KMS-11 (cell line): ENCODE measurements around the gene MRPS2.
"Not testable (repeated sequence)": the region's sequence is repeated elsewhere in the genome, so short reads cannot be mapped to it uniquely, and the experiment has no call there.

Source experiments
- H2AFZ ChIP-seq: fragments of 200-600 bp; sonication (generic); 2 replicates; pipeline ENCODE4 v1.6.1; 2016; ENCODE audit warnings: antibody characterized with exemption, mixed run types, low read depth
- H3K27ac ChIP-seq: fragments of 200-600 bp; sonication (generic); 2 replicates; pipeline ENCODE4 v1.6.1; 2016; ENCODE audit warnings: mild to moderate bottlenecking, mixed run types
- H3K27me3 ChIP-seq: fragments of 200-600 bp; sonication (generic); 2 replicates; pipeline ENCODE4 v1.6.1; 2017; ENCODE audit warnings: mild to moderate bottlenecking, low read depth, mixed run types, moderate library complexity; ENCODE audit not compliant: insufficient read depth
- H3K36me3 ChIP-seq: fragments of 200-600 bp; sonication (generic); 2 replicates; pipeline ENCODE4 v1.6.1; 2017; ENCODE audit warnings: mild to moderate bottlenecking, mixed run types; ENCODE audit not compliant: insufficient read depth
- H3K4me1 ChIP-seq: fragments of 200-600 bp; sonication (generic); 2 replicates; pipeline ENCODE4 v1.6.1; 2016; ENCODE audit warnings: mild to moderate bottlenecking, low read depth, mixed run types; ENCODE audit not compliant: poor library complexity, severe bottlenecking
- H3K4me2 ChIP-seq: fragments of 200-600 bp; sonication (generic); 2 replicates; pipeline ENCODE4 v1.7.0; 2016; ENCODE audit warnings: mild to moderate bottlenecking, mixed run types
- H3K4me3 ChIP-seq: fragments of 200-600 bp; sonication (generic); IDR thresholded peaks from 2 replicates; pipeline ENCODE4 v1.6.1; 2017; ENCODE audit warnings: low read depth, low read length, mixed read lengths; ENCODE audit not compliant: insufficient read depth
- H3K79me2 ChIP-seq: fragments of 200-600 bp; sonication (generic); 2 replicates; pipeline ENCODE4 v1.6.1; 2016; ENCODE audit warnings: low read depth, mixed run types; ENCODE audit not compliant: insufficient read depth
- H3K9ac ChIP-seq: fragments of 200-600 bp; sonication (generic); 2 replicates; pipeline ENCODE4 v1.6.1; 2016; ENCODE audit warnings: mild to moderate bottlenecking, mixed run types
- H4K20me1 ChIP-seq: fragments of 200-600 bp; sonication (generic); 2 replicates; pipeline ENCODE4 v1.6.1; 2016; ENCODE audit warnings: mild to moderate bottlenecking, mixed run types; ENCODE audit not compliant: insufficient read depth
- TF ChIP-seq, protein P1 (sequence below): fragments of 200-600 bp; sonication (generic); conservative IDR thresholded peaks from 2 replicates; pipeline ENCODE4 v1.6.1; 2017; ENCODE audit warnings: low read depth, mild to moderate bottlenecking, antibody characterized with exemption, low read length, moderate library complexity, mixed read lengths

Gene MRPS2

GRCh38 chr9:135533113-135533512 is 32.6 kb downstream of the MRPS2 start:
- no peaks in the 10 kb centered on the region for H3K79me2 ChIP-seq

DNA sequence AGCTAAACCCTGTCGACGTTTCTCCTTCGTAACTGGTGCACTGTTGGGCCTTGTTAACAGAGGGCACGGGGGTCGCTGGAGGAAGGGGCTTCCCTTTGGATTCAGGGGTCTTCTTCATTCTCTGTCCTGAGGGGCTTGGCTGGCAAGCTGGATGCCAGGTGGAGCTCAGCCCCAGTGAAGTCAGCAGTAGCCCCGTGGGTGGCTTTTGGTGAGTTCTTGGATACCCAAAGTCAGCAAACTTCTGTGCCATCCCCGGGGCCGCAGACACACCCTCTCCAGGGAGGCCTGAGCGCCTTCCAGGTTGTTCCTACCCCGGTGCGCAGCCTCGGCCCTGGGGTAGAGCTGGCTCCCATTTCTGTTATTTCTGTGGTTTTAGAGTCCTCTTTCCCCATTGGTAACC is 33.2 kb downstream of the MRPS2 start:
- peaks cover 51% of the 10 kb centered on the region; the same call in 1 of the 2 replicates for H3K27me3 ChIP-seq
- H2AFZ ChIP-seq, result no peak overlapping the region
- no peaks in the 10 kb centered on the region for H3K36me3 ChIP-seq
- no peaks in the 10 kb centered on the region for H3K4me1 ChIP-seq
- TF ChIP-seq, protein P1, sequence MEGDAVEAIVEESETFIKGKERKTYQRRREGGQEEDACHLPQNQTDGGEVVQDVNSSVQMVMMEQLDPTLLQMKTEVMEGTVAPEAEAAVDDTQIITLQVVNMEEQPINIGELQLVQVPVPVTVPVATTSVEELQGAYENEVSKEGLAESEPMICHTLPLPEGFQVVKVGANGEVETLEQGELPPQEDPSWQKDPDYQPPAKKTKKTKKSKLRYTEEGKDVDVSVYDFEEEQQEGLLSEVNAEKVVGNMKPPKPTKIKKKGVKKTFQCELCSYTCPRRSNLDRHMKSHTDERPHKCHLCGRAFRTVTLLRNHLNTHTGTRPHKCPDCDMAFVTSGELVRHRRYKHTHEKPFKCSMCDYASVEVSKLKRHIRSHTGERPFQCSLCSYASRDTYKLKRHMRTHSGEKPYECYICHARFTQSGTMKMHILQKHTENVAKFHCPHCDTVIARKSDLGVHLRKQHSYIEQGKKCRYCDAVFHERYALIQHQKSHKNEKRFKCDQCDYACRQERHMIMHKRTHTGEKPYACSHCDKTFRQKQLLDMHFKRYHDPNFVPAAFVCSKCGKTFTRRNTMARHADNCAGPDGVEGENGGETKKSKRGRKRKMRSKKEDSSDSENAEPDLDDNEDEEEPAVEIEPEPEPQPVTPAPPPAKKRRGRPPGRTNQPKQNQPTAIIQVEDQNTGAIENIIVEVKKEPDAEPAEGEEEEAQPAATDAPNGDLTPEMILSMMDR, result no peak
- H3K4me2 ChIP-seq, result no peak overlapping the region
- H3K27ac ChIP-seq, result no peak overlapping the region
- no peak overlapping the region for H3K9ac ChIP-seq
- H4K20me1 ChIP-seq, result no peaks in the 10 kb centered on the region
- no peak overlapping the region for H3K4me3 ChIP-seq
- no peaks in the 10 kb centered on the region for H3K79me2 ChIP-seq

More at GRCh38 chr9:135533113-135533512, 32.6 kb downstream of the MRPS2 start:
- H4K20me1 ChIP-seq, result no peaks in the 10 kb centered on the region
- no peaks in the 10 kb centered on the region for H3K36me3 ChIP-seq
- no peak overlapping the region for H3K9ac ChIP-seq
- no peak overlapping the region for H3K27ac ChIP-seq
- peaks cover 50% of the 10 kb centered on the region; the same call in 1 of the 2 replicates for H3K27me3 ChIP-seq
- TF ChIP-seq, protein P1, result no peak
- H3K4me3 ChIP-seq, result no peak overlapping the region
- no peak overlapping the region for H2AFZ ChIP-seq
- H3K4me1 ChIP-seq, result no peaks in the 10 kb centered on the region
- no peak overlapping the region for H3K4me2 ChIP-seq

DNA sequence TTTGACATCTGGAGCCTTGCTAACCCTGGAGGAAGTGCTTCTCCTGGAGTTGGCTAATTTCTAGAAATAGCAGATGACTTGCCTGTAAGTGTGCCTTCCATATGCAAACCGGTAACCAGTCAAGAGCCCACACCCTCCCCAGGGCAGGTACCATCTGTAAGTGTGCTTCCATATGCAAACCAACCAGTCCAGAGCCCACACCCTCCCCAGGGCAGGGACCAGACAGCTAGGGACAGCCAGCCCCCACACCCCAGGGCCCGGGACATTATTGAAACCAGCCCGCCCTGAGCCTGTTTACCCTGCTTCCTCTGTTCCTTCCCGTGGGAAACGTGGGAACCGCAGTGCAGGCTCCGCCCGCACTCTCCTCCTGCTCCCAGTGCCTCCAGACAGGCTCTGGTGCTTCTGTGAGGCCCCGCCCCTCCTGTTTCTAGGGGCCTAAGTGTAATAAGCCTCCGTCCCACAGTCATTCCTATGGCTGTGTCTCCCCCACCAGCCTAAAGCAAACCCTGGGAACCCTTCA is 33.8 kb downstream of the MRPS2 start:
- H4K20me1 ChIP-seq, H3K9ac ChIP-seq, H3K79me2 ChIP-seq, H3K4me3 ChIP-seq, H2AFZ ChIP-seq, H3K36me3 ChIP-seq, H3K27ac ChIP-seq, H3K4me1 ChIP-seq, H3K4me2 ChIP-seq: not testable (repeated sequence)
- H3K27me3 ChIP-seq, result peaks cover 52% of the 10 kb centered on the region; the same call in 1 of the 2 replicates

DNA sequence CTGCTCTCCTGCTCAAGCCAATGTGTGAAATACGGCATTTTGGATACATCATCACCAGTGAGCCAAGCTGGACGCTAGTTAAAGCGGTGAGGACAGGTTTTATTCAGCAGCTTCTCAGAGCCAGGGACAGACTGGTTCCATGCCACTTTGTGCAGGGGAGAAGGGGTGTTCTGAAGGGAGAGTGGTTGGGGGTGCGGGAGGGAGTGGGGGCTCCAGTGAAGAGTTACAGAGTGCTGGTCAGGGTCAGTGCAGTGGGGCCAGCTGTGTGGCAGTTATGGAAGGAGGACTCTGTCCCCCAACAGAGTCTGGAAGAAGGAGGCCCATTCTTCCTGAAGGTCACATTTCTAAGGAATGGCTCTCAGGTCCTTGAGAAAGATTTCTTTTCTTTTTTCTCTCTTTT is 34.3 kb downstream of the MRPS2 start:
- not testable (repeated sequence) for H3K4me1 ChIP-seq, H3K9ac ChIP-seq, H3K79me2 ChIP-seq, H3K4me2 ChIP-seq, H2AFZ ChIP-seq, H4K20me1 ChIP-seq, H3K27ac ChIP-seq, H3K4me3 ChIP-seq, H3K36me3 ChIP-seq
- H3K27me3 ChIP-seq, result peaks cover 50% of the 10 kb centered on the region; the same call in 1 of the 2 replicates

DNA sequence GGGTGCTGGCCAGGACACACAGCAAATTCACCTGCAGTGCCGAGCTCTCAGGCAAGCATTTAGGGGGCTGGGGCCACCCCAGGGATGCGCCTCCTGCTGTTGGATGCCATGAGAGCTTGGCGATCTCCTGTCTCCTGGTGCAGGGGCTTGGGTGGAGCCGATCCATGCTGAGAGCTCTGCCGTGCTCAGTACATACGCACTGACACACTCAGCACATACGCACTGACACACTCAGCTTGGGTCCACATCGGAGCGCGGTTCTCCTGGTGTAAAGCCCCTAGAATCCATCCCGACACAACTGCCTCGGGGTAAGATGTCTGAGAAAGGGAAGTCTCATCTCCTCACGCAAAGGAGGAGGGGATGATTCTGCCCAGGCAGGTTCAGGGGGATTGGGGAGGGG is 35.1 kb downstream of the MRPS2 start:
- not testable (repeated sequence) for H3K4me2 ChIP-seq, H3K9ac ChIP-seq, H3K4me1 ChIP-seq, H2AFZ ChIP-seq, H3K27ac ChIP-seq, H3K4me3 ChIP-seq, H4K20me1 ChIP-seq, H3K79me2 ChIP-seq, H3K36me3 ChIP-seq
- peaks cover 42% of the 10 kb centered on the region; the same call in 1 of the 2 replicates for H3K27me3 ChIP-seq

DNA sequence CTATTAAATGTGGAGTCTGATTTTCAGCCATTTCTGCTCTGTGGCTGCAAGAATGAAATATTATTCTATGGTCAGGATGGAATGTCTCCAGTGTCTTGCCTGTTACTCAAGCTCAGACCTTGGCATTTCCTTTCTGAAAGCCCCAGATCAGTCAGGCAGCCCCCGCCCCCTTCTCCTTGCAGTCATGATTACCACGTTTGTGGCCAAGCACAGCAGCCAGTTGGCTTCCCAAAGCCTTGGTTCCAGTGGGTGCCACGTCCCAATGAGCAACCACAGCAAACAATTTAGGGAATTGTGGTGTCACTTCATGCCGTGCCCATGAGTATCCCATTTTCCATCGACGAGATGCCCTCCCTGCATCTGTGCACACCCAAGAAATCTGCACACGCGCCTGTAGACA is 35.7 kb downstream of the MRPS2 start:
- Histone ChIP-seq H3K9ac (no peak overlapping the region), H3K4me3 (no peak overlapping the region), H4K20me1 (no peaks in the 10 kb centered on the region), H3K27ac (no peak overlapping the region), H3K27me3 (peaks cover 43% of the 10 kb centered on the region; the same call in 1 of the 2 replicates), H3K4me1 (no peaks in the 10 kb centered on the region), H3K36me3 (no peaks in the 10 kb centered on the region), H2AFZ (no peak overlapping the region), H3K4me2 (no peak overlapping the region), H3K79me2 (no peaks in the 10 kb centered on the region)
- TF ChIP-seq, protein P1, result no peak

GRCh38 chr9:135543262-135543894 is 42.9 kb downstream of the MRPS2 start:
- H3K4me2 ChIP-seq, H4K20me1 ChIP-seq, H3K4me3 ChIP-seq, H3K36me3 ChIP-seq, H3K9ac ChIP-seq, H3K27ac ChIP-seq, H3K79me2 ChIP-seq, H3K4me1 ChIP-seq, H2AFZ ChIP-seq: not testable (repeated sequence)
- H3K27me3 ChIP-seq, result peaks cover 33% of the 10 kb centered on the region; the same call in 1 of the 2 replicates
